ENCODE data around the gene NRN1L.

GRCh38 chr16:67882374-67883145 is 2.1 kb upstream of the NRN1L start:
- TF ChIP-seq TAF1 (IDR thresholded peaks at IDR 0.05; ENCODE audit: low read depth) (no peak), CREB1 (IDR thresholded peaks at IDR 0.05; ENCODE audit: low read depth) (no peak), RAD21 (IDR thresholded peaks at IDR 0.05; ENCODE audit: low read depth) (no peak), EGR1 (IDR thresholded peaks at IDR 0.05) (no peak), EP300 (IDR thresholded peaks at IDR 0.05; ENCODE audit: borderline replicate concordance) (no peak), TEAD4 (IDR thresholded peaks at IDR 0.05) (no peak), FOXM1 (IDR thresholded peaks at IDR 0.05; ENCODE audit: borderline replicate concordance, low read depth) (no peak), NFIC (IDR thresholded peaks at IDR 0.05) (no peak), CEBPB (IDR thresholded peaks at IDR 0.05) (no peak)
- TF ChIP-seq, protein P1, sequence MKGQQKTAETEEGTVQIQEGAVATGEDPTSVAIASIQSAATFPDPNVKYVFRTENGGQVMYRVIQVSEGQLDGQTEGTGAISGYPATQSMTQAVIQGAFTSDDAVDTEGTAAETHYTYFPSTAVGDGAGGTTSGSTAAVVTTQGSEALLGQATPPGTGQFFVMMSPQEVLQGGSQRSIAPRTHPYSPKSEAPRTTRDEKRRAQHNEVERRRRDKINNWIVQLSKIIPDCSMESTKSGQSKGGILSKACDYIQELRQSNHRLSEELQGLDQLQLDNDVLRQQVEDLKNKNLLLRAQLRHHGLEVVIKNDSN (IDR thresholded peaks at IDR 0.05), result no peak
- TF ChIP-seq, protein P2, sequence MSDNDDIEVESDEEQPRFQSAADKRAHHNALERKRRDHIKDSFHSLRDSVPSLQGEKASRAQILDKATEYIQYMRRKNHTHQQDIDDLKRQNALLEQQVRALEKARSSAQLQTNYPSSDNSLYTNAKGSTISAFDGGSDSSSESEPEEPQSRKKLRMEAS (IDR thresholded peaks at IDR 0.05), result no peak
- TF ChIP-seq, protein P3, sequence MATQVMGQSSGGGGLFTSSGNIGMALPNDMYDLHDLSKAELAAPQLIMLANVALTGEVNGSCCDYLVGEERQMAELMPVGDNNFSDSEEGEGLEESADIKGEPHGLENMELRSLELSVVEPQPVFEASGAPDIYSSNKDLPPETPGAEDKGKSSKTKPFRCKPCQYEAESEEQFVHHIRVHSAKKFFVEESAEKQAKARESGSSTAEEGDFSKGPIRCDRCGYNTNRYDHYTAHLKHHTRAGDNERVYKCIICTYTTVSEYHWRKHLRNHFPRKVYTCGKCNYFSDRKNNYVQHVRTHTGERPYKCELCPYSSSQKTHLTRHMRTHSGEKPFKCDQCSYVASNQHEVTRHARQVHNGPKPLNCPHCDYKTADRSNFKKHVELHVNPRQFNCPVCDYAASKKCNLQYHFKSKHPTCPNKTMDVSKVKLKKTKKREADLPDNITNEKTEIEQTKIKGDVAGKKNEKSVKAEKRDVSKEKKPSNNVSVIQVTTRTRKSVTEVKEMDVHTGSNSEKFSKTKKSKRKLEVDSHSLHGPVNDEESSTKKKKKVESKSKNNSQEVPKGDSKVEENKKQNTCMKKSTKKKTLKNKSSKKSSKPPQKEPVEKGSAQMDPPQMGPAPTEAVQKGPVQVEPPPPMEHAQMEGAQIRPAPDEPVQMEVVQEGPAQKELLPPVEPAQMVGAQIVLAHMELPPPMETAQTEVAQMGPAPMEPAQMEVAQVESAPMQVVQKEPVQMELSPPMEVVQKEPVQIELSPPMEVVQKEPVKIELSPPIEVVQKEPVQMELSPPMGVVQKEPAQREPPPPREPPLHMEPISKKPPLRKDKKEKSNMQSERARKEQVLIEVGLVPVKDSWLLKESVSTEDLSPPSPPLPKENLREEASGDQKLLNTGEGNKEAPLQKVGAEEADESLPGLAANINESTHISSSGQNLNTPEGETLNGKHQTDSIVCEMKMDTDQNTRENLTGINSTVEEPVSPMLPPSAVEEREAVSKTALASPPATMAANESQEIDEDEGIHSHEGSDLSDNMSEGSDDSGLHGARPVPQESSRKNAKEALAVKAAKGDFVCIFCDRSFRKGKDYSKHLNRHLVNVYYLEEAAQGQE (IDR thresholded peaks at IDR 0.05; ENCODE audit: low read depth), result no peak
